ENCODE results near the gene RNF40. TPM values are rescaled to one million over a fixed set of nuclear protein-coding genes. Genes with fewer than 3 reads are reported as not detected.

Gene RNF40
- total RNA-seq, 2 experiments from 2014 or later = 63.2 to 68.1 TPM

GRCh38 chr16:30721167-30721566, 41.0 kb upstream of the RNF40 start:
- no peak for DNase-seq
- Mint-ChIP-seq H3K36me3 (ENCODE audit: low read depth) (peaks cover 72% of the 10 kb centered on the region), H3K27ac (no peak overlapping the region)

GRCh38 chr16:30721606-30722005, 40.5 kb upstream of the RNF40 start:
- Mint-ChIP-seq H3K4me1 (ENCODE audit: low read depth) (peaks cover 4% of the 10 kb centered on the region), H3K9me3 (no peaks in the 10 kb centered on the region), H3K4me3 (no peak overlapping the region), H3K27me3 (no peaks in the 10 kb centered on the region), H3K27ac (no peak overlapping the region), H3K36me3 (ENCODE audit: low read depth) (peaks cover 68% of the 10 kb centered on the region)
- intact Hi-C loops (cut with micrococcal nuclease) = no loop called here
- ChIA-PET POLR2A (interaction anchor here (0.5 to 5.0 kb wide), 7 partner anchors 10 to 45 kb away, joined by 3 to 30 read pairs (median 5); no protein-coding TSS in a partner anchor), CTCF (no interaction called here)
- no peak for TF ChIP-seq CTCF (IDR thresholded peaks at IDR 0.05)
- DNase-seq (no peak), ATAC-seq (no peak)

More at GRCh38 chr16:30721167-30721566, 41.0 kb upstream of the RNF40 start:
- ATAC-seq = no peak
- ChIA-PET POLR2A (interaction anchor here (1.0 to 5.0 kb wide), 5 partner anchors 9 to 26 kb away, joined by 3 to 30 read pairs (median 6); no protein-coding TSS in a partner anchor), CTCF (no interaction called here)
- Mint-ChIP-seq H3K27me3 (no peaks in the 10 kb centered on the region), H3K4me3 (no peak overlapping the region), H3K4me1 (ENCODE audit: low read depth) (peaks cover 9% of the 10 kb centered on the region), H3K9me3 (no peaks in the 10 kb centered on the region)
- intact Hi-C loops (cut with micrococcal nuclease) = no loop called here
- TF ChIP-seq CTCF (IDR thresholded peaks at IDR 0.05) = no peak

GRCh38 chr16:30722443-30722842, 39.7 kb upstream of the RNF40 start:
- ATAC-seq = no peak
- peaks cover 2% of the 10 kb centered on the region for H3K4me1 Mint-ChIP-seq (ENCODE audit: low read depth)
- ChIA-PET POLR2A (interaction anchor here (1.0 to 5.0 kb wide), 8 partner anchors 9 to 231 kb away, joined by 3 to 30 read pairs (median 6); no protein-coding TSS in a partner anchor), CTCF (no interaction called here)
- peak overlapping the region; percentile 41 for H3K27ac Mint-ChIP-seq
- intact Hi-C loops (cut with micrococcal nuclease) = no loop called here
- H3K36me3 Mint-ChIP-seq (ENCODE audit: low read depth) = peaks cover 65% of the 10 kb centered on the region
- H3K27me3 Mint-ChIP-seq = no peaks in the 10 kb centered on the region
- TF ChIP-seq CTCF (IDR thresholded peaks at IDR 0.05) = no peak
- no peak for DNase-seq
- no peaks in the 10 kb centered on the region for H3K9me3 Mint-ChIP-seq
- no peak overlapping the region for H3K4me3 Mint-ChIP-seq

- H3K9me3 Mint-ChIP-seq = no peaks in the 10 kb centered on the region
- ATAC-seq (no peak), DNase-seq (no peak)
- peaks cover 2% of the 10 kb centered on the region for H3K4me1 Mint-ChIP-seq (ENCODE audit: low read depth)
- H3K27me3 Mint-ChIP-seq = no peaks in the 10 kb centered on the region
- no peak for TF ChIP-seq CTCF (IDR thresholded peaks at IDR 0.05)
- CTCF ChIA-PET = no interaction called here
- H3K27ac Mint-ChIP-seq = peak overlapping the region; percentile 41
- POLR2A ChIA-PET = interaction anchor here (0.9 to 5.0 kb wide), 9 partner anchors 8 to 231 kb away, joined by 3 to 30 read pairs (median 5); no protein-coding TSS in a partner anchor
- intact Hi-C loops (cut with micrococcal nuclease) = no loop called here
- no peak overlapping the region for H3K4me3 Mint-ChIP-seq
- peaks cover 67% of the 10 kb centered on the region for H3K36me3 Mint-ChIP-seq (ENCODE audit: low read depth)
These were observed 39.2 kb upstream of the RNF40 start for GRCh38 chr16:30722916-30723315.

- Mint-ChIP-seq H3K4me3 (no peak overlapping the region), H3K4me1 (ENCODE audit: low read depth) (peaks cover 2% of the 10 kb centered on the region), H3K36me3 (ENCODE audit: low read depth) (peaks cover 70% of the 10 kb centered on the region), H3K27ac (peak overlapping the region; percentile 8), H3K27me3 (no peaks in the 10 kb centered on the region), H3K9me3 (no peaks in the 10 kb centered on the region)
- DNase-seq = no peak
- POLR2A ChIA-PET = interaction anchor here (0.9 to 5.0 kb wide), 10 partner anchors 8 to 45 kb away, joined by 3 to 30 read pairs (median 4); no protein-coding TSS in a partner anchor
- ATAC-seq = no peak
- no peak for TF ChIP-seq CTCF (IDR thresholded peaks at IDR 0.05)
- intact Hi-C loops (cut with micrococcal nuclease) = no loop called here
- CTCF ChIA-PET = interaction anchor here (1.3 kb wide), 1 partner anchor 30 kb away, joined by 4 read pairs; no protein-coding TSS in a partner anchor
These were observed 38.3 kb upstream of the RNF40 start for GRCh38 chr16:30723725-30724355.
